Hematopoietic multipotent progenitor cell treated with erythropoietin and hydrocortisone succinate and interleukin-3 and kit ligand, for 8 days (in vitro differentiated cells): ENCODE data around the gene SLC2A9.
A peak's percentile ranks its signal among the peaks of the same experiment; 100 is the strongest.

Experiments
- DNase-seq: peaks from one replicate; pipeline ENCODE4 v3.0.0-alpha.2; 2015

Gene SLC2A9

DNA sequence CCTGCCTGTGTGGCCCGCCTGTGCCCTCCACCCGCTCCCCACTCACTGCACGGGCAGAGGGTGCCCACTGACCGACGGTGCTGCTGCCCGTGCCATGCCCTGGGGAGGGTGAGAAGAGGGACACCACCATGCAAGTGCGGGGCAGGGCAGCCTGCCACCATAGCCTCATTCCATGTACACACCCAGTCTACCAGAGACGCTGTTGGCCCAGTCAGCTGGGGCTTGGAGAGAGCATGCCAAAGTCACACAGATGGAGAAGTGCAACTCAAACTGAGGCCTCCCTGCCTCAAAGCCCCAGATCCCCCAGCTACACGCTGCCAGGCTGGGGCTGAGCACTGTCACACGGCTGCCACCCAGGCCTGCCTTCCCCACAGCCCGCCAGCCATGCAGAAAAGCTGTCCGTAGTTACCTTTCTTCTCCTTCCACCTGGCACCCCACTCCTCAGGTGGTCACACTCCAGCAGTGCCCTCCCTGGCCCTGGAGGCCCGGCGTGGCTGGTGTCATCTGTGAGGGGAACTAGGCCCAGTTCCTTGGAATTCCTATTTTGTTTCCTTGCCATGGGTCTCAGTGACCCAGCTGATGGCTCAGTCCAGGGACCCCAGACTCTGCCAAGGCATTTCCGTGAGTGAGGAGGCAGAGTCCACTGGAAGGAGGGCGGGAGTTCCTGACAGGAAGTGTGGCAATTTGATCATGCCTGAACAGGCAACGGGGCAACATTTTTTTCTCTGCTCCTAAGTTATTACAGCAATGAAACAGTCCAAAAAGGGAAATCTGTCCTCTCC is at the start of gene SLC2A9:
Gene SLC2A9 (minus strand): TSS at position 627 of the 782 bp plus-strand sequence. CDS start 68 bp downstream, at position 559.
- no peak for DNase-seq

DNA sequence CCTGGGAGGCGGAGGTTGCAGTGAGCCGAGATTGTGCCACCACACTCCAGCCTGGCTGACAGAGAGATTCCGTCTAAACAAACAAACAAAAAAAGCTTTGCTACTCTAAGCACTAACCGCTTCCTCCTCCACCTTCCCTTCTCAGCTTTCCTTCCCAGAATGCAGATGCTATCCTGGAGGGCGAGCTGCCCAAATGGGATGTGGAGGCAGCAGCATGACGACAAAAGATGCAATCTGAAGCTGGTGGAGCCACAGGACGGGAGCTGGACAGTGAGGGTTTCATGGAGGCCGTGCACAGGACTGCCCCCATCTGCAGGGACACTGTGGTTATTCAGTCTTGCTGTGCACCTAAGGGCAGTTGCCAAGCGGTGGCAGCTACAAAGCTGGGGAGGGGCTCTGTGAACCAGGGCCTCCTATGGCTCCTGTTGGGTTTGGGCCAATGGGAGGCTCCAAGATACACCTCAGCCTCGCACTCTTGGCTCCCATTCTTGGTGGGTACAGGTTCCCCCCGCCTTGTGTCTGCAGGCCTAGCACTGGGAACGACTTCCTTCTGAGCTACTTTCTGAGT is 47.9 kb upstream of the SLC2A9 start:
- no peak for DNase-seq

DNA sequence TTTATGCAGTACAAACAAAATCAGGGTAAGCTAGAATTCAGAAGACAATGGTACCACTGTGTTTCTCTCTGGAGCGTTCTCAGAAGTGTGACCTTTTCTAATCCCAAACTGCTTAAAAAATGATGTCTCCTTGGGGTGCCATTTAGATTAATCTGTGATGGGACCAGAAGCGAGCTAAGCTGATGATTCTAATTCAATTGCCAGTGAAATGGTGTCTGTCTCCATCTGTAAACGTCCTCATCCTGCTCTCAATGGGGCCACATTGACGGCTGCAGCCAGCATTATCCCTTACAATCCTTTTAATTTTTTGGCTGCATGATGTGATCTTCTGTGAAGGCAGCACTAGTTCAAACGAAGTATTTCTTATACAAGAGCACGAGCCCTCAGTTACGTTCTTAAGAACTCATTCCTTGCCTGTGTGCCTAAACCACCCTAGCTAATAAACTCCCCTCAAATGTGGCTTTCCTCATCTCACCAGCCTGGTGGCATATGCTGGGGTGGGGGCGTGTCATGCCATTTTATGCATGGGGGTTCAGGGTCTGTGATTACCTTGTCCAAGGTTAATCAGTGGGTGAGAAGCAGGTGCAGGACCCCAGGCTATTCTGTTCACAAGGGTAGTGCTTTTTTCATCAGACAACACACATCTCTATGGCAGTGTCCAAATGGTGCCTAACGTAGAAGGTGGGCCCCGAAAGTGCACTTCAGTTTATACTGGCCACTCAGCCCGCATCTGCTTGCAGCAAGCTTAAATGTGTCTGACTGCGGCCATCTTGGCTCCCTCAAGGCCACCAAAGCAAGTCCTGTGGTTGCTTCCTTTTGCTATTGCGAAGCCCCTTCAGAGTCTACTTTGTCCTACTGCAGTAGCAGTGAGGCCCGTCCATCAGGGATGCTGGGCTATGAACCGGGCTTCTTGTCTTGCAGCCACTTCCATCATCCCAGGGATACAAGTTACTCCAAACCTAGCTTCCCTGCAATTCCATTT is 45.7 kb upstream of the SLC2A9 start:
- DNase-seq: no peak

DNA sequence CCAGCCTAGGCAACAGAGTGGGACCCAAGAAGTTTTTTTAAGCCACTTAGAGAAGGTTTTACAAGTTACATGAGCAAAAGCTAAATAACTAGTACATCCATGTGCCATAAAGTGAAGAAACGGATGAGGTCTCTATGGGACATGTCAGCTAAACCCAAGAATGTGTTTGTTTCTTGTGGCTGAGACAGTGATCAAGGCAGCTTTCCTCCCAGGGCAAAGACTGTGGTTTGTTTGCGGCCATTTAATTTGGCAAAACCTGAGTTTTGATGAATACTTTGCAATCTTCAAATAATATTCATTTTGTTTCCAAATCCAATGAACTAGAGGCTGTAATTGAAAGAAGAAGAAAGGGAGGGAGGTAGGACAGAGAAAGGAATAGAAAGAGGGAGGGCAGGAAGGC is 44.9 kb upstream of the SLC2A9 start:
- DNase-seq: no peak

DNA sequence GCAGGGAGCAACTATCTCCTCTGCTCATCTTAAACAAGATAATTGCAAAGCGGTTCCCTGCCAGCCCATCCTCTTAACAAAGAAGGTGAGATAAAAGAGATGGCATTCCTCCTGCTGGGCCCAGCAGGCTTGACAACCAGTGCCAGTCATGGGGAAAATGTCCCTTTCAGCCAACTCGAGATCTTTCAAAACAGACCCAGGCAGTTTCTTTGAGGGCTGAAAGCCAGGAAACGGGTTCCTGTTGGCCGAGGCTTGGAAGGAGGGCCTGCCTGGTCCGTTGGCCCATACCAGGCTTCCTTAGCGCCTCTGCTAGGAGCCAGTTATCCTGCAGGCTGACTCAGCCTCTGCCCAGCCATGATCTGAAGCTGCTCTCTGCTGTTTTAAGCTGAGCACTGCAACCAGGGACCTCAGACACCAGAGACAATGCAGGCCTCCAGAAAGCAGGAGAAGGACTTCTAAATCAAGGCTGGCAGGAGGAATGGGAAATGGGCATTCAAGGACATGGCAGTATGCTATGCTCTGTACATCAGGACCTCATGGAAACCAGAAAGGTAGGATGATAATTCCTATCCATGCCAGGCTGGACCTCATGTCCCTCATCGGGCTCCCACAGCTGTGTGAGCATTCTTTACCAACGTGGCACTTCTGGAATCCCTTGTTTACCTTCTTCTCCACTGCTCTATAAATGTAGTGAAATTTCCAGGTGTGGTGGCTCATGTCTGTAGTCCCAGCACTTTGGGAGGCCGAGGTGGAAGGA is 42.4 kb upstream of the SLC2A9 start:
- DNase-seq: peak; percentile 29

DNA sequence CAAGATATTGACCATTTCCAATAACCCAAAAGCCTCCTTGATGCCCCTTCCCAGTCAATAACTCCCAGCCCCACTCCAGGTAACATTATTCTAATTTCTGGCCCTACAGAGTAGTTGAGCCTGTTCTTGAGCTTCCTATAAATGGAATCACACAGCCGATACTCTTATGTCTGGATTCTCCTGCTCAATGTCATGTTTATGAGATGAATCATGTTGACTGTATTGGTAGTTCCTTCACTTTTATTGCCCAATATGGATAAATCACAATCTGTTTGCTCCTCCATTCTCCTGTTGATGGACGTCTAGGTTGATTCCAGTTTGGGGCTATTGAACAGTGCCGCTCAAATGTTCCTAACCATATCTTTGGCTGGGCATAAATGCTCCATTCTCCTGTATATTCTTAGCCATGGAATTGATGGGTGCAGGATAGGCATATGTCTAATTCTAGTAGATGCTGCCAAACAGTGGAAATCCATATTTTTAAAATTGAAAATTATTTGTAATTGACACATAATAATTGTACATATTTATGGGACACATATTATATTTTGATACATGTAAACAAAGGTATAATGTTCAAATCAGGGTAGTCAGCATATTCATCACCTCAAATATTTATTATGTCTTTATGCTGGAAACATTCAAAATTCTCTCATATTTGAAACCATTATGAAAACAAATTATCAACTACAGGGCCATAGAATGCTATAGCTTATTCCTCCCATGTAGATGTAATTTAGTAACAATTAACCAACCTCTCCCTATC is 40.5 kb upstream of the SLC2A9 start:
- DNase-seq: no peak

DNA sequence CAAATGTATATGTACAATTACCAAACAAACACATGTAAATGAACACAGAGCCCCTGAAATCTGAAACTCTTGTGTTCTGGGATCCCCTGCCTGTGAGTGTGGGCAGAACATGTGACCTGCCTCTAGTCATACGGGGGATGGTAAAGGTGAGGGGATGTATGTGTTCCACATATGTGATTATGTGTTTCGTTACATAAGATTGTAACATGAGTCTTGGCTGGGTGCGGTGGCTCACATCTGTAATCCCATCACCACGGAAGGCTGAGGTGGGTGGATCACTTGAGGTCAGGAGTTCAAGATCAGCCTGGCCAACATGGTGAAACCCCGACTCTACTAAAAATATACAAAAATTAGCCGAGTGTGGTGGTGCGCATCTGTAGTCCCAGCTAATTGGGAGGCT is 37.1 kb upstream of the SLC2A9 start:
- DNase-seq: no peak

DNA sequence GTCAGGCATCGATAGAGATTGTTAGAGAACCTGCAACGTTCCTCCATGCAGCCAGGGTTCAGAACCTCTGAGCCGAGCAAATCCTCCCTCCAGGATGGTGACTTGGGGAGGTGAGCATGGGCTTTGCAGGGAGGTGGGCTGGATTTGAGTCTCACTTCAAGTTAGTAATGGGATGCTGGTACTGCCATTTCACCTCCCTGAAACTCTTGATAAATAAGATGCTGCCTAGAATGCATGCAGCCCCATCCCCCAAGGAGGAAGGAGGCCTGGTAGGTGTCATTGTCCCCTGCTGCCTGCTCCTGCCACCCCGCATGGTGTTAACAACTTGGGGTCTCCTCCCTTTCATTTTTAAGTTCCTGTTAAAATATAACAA is 35.7 kb upstream of the SLC2A9 start:
- DNase-seq: no peak

DNA sequence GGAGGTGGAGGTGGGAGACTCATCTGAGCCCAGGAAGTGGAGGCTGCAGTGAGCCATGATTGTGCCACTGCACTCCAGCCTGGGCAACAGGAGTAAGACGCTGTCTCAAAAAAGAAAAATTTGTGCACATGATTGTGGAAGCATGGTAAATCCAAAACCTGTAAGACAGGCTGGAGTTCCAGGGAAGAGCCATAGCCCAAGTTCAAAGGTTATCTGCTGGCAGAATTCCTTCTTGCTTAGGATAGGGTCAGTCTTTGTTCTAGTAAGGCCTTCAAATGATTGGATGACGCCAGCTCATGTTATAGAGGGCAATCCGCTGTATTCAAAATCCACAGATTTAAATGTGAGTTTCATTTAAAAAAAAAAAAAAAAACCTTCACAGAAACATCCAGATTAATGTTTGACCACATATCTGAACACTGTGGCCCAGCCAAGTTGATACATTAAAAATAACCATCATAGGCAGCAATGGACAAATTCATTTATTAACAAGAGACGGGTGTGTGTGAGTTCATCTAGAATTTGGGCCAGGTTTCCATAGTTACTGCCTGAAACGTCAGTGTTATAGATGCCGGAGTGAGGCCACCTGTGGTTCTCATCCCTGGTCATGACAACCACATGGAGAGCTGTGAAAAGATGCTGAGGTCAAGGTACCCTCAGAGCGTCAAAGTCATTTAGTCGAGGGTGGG is 35.2 kb upstream of the SLC2A9 start:
- no peak for DNase-seq

DNA sequence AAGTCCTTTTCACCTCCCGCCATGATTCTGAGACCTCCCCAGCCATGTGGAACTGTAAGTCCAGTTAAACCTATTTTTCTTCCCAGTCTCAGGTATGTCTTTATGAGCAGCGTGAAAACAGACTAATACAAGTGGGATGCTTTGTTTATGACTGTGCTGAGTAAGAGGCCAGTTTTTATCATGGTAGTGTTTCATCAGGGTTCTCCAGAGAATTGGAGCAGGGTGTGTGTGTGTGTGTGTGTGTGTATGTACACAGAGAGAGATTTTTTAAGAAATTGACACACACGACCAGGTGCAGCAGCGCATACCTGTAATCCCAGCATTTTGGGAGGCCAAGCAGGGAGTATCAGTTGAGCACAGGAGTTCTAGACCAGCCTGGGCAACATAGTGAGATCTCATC is 34.6 kb upstream of the SLC2A9 start:
- no peak for DNase-seq

DNA sequence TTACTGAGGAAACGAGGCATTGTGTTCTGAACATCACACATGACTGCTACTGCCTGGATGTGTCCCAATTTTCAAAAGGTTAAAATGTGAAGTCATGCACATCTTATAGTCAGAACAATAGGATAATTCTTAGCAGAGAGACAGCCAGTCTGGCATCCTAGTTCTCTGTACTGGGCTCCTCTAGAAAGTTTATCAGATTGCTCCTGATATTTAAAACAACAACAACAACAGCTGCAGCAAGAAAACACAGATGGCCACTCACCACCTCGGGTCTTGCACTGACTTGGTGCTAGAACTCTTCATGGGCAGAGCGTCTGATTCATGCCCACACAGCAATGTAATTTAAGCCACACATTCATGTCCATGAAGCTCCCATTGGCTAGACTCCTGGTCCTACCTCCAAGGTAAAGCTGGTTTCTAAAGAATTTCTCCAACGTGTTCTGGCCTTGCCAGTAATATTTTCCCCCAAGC is 33.3 kb upstream of the SLC2A9 start:
- no peak for DNase-seq

DNA sequence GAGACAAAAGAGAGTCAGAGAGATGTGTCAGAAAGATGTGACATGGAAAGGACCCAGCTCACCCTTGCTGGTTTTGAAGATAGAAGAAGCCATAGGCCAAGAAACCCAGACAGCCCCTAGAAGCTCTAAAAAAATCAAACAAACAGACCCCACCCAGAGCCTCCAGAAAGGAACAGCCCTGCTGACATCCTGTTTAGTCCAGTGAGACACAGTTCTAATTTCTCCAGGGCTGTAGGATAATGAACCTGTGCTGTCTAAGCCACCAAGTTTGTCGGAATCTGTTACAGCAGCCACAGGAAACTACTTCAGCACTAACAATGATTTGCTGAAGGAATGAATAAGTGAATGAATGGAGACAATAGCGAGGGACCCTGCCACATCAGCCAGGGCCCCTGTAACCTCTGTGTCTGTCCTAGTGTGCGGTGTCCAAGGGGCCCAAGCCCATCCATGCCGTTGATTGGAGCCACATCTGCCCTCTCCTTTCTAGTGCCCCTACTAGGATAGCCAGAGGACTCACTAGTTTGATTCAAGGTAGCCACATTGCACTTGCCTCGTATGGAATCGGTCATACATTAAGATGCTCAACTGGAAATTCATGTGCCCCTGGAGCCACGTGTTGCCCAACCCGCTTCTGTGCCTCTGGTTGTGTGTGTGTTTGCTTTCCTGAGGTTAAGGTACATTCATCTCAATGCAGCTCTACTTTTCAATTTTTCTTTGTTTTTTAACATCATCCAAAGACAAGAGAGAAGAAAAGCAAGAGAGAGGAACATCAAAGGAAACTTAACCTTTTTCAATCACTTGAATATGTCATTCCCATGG is 32.5 kb upstream of the SLC2A9 start:
- no peak for DNase-seq

DNA sequence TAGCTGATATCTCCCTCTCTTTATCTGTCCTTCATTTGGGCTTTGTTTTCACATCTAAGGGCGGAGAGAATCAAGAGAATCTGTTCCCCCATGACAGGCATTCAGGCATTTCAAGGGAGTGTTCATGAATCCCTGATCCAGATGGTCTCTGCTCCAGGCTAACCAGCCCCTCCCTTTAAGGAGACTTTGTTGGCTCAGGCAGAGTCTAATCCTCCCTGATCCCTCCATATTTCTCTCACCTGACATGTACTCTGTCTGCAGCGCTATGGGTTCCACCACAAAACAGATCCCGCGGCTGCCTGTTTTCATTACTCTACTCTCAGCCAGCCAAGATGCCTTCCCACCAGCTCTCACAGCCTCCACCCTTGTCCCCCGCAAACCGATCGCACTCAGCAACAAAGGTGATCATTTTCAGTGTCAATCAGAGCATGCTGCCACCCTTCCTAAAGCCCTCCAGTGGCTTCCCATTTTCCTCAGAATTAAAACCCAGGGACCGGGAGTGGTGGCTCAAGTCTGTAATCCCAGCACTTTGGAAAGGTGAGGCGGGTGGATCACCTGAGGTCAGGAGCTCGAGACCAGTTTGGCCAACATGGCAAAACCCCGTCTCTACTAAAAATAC is 30.3 kb upstream of the SLC2A9 start:
- DNase-seq: no peak

DNA sequence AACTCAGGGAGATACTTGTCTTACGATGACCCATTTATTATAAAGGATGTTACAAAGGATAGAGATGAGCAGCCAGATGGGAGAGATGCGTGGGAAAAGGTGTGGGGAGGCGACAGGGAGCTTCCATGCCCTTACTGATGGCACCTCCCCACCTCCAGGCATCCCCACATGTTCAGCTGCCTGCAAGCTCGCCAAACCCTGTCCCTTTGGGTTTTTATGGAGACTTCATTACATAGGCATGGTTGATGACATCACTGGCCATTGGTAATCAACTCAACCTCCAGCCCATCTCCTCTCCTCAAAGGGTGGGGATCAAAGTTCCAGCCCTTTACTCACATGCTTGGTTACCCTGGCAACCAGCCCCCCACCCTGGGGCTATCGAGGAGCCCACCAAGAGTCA is 29.4 kb upstream of the SLC2A9 start:
- DNase-seq: no peak

DNA sequence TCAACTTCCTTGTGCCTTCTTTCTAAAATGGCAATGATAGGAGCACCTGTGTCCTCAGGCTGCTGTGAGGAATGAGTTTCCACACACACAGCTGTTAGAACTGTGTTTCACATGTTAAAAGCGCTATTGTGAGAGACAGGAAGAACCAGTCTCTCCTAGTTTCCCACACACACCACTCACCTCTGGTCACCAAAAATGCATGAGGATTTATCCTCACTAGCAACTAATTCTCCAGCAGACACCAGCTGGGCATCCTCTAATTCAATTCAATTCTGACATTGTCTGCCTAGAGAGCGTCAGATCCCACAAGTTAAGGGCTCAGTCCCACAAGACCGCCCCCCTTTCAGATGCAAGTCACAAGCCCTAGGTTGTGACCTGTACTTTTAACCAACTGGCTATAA is 29.0 kb upstream of the SLC2A9 start:
- no peak for DNase-seq

DNA sequence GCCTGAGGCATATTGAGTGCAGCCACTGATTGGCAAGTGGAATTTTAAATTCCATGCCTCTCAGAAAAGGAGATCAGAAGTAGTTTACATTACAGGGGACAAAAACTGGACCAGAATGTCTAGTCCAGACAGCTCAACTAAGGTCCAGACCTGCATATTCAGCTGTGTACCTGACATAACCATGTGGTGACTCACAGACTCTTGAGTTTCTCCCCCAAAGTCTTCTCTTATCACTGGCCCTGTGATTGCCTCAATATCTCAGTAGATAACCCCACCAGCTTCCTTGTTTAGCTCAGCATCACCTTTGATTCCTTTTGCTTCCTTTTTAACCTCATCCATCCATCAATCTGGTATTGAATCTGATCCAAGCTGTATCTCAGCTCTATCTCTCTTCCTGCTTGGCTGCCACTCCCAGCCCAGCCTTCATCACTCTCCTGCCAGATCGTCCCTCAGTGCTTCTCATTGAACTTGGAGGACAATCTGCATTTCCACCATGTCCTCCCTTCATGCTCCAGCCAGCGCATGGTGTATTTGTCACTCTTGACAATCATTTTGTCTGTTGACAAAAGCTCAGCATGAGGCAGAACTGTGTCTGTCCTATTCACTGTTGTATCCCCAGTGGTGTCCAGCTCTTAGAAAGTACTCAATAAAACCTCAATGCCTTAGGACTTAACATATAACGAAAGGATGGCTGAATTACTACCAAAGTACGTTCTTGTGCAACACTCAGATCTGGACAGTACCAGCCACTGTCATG is 27.8 kb upstream of the SLC2A9 start:
- no peak for DNase-seq

DNA sequence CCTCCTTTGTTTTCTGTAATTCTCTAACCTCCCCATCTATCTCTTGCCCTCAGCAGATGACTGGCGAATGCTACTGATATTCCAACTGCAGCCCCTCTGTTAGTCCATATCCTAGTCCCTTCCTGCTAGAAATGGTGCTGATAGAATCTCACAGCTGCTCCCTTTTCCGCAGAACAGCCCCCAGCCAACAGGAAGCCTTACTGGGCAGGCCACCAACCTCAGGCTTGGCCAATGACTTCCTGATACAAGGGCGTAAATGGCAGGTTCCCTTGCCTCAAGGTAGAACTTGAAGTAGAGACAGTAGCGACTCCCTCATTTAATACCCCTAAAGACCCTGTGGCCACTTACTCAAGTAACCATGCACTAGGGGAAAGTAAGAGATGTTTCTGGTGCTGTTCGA is 26.7 kb upstream of the SLC2A9 start:
- no peak for DNase-seq

DNA sequence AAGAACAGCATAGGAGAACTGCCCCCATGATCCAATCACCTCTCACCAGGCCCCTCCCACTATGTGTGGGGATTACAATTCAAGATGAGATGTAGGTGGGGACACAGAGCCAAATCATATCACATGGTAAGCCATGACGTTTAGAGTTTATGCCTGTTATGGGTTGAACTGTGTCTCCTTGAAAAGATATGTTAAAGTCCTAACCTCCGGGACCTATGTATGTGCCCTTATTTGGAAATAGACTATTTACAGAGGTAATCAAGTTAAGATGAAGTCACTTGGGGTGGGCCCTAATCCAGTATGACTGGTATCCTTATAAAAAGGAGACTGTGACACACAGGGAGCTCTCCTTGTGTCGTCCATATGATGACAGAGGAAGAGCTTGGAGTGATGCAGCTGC is 25.2 kb upstream of the SLC2A9 start:
- DNase-seq: no peak

DNA sequence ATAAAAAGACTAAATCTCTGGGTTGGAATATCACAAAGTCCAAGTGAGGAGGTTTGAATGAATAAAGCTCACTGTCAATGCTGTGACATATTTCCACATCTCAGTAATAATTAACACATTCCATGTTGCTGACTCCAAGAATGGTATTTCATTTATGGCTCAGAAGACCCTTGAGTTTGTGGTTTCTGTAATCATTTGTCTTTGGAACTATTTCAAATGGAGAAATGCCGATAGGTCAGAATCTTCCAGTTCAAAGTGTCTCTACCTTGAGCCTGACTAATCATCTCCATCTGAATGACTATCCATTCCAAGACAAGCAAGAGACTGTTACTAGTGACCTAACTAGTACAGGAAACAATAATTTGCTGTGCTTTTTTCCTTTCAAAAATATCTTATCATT is 24.2 kb upstream of the SLC2A9 start:
- DNase-seq: no peak
